AG09309 (cell line): ENCODE results near the gene CCDC160.
"Not testable (repeated sequence)": the region's sequence is repeated elsewhere in the genome, so short reads cannot be mapped to it uniquely, and the experiment has no call there.

Experiments used
- DNase-seq: peaks from one replicate; pipeline ENCODE4 v3.0.0-alpha.2; 2010; ENCODE audit warnings: low read depth
- H3K4me3 ChIP-seq: 2 replicates; pipeline ENCODE4 v1.5.1; 2011; ENCODE audit warnings: mild to moderate bottlenecking, low read depth, low read length, moderate library complexity; ENCODE audit not compliant: control insufficient read depth
- TF ChIP-seq, protein P1 (sequence below): IDR thresholded peaks from 2 replicates; pipeline ENCODE4 v1.5.1; 2011; ENCODE audit warnings: mild to moderate bottlenecking, low read depth, low read length, inconsistent platforms; ENCODE audit not compliant: insufficient read depth, control insufficient read depth; ENCODE audit errors: missing control alignments

The CCDC160 gene

DNA sequence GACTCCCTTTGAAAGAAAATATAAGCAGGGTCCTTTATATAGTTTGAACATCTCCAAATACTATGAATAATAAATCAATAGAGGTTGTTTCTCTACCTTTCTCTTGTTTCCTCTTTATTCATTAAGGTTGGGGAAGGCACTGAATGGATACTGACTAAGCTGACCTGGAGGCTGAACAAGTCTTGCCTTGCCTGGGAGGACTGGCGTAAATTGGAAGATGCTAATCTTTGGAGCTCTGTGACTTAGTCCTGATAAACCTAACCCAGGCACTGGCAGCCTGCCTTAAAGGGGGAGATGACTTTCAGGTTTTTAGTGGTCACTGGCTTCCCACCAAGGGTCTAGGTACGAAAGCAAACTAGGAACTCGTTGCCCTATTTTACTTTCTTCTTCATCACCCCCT lies 10.5 kb downstream of the CCDC160 start:
- H3K4me3 ChIP-seq, result no peak overlapping the region
- TF ChIP-seq, protein P1, sequence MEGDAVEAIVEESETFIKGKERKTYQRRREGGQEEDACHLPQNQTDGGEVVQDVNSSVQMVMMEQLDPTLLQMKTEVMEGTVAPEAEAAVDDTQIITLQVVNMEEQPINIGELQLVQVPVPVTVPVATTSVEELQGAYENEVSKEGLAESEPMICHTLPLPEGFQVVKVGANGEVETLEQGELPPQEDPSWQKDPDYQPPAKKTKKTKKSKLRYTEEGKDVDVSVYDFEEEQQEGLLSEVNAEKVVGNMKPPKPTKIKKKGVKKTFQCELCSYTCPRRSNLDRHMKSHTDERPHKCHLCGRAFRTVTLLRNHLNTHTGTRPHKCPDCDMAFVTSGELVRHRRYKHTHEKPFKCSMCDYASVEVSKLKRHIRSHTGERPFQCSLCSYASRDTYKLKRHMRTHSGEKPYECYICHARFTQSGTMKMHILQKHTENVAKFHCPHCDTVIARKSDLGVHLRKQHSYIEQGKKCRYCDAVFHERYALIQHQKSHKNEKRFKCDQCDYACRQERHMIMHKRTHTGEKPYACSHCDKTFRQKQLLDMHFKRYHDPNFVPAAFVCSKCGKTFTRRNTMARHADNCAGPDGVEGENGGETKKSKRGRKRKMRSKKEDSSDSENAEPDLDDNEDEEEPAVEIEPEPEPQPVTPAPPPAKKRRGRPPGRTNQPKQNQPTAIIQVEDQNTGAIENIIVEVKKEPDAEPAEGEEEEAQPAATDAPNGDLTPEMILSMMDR, result no peak
- DNase-seq, result no peak

DNA sequence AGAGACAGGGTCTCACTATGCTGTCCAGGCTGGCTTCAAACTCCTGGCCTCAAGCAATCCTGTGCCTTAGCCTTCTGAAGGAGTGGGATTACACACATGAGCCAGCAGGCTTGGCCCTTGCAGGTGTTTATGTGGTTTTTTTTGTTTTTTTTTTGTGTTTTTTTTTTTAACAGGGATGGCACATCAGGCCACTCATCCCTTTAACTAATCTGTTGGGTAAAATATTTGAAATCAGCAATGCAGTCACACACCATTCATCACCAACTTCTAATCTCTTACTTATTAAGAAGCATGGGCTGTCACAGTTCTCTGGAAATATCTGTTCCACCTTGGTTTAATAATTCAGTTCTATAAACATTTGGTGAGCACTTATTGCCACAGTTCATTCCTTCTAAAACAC lies 12.3 kb downstream of the CCDC160 start:
- TF ChIP-seq, protein P1, result no peak
- no peak for DNase-seq
- no peak overlapping the region for H3K4me3 ChIP-seq

DNA sequence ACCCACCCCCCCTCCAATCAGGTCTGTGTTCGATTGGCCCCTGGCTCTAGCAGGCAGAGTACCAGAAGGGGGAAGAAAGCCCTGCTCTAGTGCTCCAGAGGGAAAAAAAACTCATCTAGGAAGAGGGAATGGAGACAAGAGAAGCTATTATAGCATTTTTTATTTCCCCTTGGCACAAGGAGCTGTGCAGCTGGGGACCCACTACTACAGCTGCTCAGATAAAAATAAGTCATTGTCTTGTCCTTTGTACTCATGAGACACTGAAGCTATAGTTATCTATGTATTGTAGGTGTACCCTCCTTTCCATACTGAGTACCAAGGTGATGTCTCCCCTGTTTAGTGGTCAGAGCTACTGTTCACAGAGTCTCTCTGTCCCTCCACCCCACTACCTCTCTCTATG lies 14.3 kb downstream of the CCDC160 start:
- DNase-seq, result no peak
- TF ChIP-seq, protein P1, result no peak
- H3K4me3 ChIP-seq, result no peak overlapping the region

DNA sequence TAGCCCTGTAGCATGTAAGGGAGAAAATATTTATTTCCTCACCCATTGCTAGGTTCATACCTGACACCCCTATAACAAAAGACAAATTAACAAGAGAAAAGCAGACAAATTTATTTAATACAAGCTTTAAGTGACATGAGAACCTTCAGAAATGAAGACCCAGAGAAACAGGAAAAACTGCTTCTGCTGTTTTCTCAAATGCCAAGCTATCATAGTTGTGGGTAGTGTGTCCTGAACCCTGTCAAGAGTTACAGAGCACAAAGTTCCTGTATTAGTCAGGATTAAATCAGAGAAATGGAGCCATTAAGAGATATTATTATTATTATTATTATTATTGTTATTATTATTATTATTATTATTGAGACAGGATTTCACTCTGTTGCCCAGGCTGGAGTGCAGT lies 17.5 kb downstream of the CCDC160 start:
- TF ChIP-seq, protein P1, result no peak
- no peak overlapping the region for H3K4me3 ChIP-seq
- DNase-seq, result no peak

DNA sequence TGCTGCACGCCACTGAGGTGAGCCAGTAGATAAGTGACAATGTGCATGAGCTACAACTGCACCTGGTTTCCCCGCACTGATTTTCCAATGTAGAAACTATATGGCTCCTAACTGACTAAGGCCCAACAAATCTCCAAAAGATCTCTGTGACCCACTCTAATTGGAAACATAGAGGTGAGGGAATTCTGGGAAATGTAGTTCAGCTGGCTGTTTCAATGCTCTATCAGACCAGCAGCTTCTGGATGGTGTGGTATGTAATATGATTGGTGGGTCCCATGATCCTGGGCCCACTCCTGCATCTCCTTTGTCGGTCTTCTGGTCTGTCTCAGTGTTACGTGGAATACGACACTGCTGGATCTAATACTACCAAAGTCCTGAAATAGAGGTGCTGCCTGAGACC lies 18.6 kb downstream of the CCDC160 start:
- TF ChIP-seq, protein P1, result no peak
- H3K4me3 ChIP-seq, result no peak overlapping the region
- DNase-seq, result no peak

DNA sequence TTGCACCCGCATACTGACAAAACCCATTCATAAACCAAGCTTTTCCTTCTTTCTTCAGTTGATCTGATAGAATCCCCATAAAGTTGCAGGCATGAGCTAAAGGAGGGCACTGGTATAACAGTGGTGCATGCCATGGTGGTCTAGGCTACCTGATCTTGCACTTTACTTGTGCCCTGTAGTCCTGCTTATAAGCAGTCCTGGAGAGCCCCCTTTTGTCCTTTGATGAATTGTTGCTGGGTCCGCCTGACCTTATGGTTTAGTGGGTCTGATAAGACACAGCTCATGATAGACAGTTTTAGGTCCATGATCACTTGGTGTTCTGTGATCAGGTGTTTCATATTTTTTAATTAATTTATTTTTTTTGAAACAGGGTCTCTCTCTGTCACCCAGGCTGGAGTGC lies 19.7 kb downstream of the CCDC160 start:
- TF ChIP-seq, protein P1, result no peak
- no peak for DNase-seq
- no peak overlapping the region for H3K4me3 ChIP-seq

DNA sequence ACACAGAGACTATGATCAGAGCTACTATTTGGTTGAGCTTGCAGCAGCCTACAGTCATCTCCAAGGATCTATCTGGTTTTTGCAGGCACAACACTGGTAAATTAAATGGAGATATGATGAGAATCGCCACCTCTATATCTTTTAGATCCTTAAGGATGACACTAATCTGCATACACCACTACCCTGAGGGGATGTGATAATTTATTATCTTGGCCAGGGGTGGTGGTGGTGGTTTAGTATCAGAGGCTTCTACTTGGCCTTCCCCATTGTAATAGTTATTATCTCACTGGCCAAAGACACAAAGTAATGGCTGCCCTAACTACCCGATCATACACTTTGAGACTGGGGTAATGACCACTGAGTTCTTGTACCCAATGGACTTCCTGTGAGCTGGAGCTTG lies 21.2 kb downstream of the CCDC160 start:
- TF ChIP-seq, protein P1, result no peak
- no peak overlapping the region for H3K4me3 ChIP-seq
- DNase-seq, result no peak

DNA sequence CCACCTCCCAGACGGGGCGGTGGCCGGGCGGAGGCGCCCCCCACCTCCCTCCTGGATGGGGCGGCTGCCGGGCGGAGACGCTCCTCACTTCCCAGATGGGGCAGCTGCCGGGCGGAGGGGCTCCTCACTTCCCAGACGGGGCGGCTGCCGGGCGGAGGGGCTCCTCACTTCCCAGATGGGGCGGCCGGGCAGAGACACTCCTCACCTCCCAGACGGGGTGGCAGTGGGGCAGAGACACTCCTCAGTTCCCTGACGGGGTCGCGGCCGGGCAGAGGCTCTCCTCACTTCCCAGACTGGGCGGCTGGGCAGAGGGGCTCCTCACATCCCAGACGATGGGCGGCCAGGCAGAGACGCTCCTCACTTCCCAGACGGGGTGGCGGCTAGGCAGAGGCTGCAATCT lies 49.0 kb downstream of the CCDC160 start:
- H3K4me3 ChIP-seq, DNase-seq: not testable (repeated sequence)
